Natural killer cell treated with Interleukin-12 subunit alpha and Interleukin-12 subunit beta and Interleukin-15 and Interleukin-18, amount 100 ng/mL, for 72 hours (primary cell): ENCODE results near the gene USP3. TPM values are rescaled to one million over a fixed set of nuclear protein-coding genes. Genes with fewer than 3 reads are reported as not detected.
"Not testable (repeated sequence)": the region's sequence is repeated elsewhere in the genome, so short reads cannot be mapped to it uniquely, and the experiment has no call there.

Experiments
- ATAC-seq, 2 donors: fragments of 150-1000 bp; cut with Tn5 transposase in 1 of 2; sonication (Bioruptor Pico), chemical (Tn5 transposase) in 1 of 2; 2 replicates each; pipeline ENCODE4 v1.10.0; 2021
- DNase-seq: peaks from one replicate; pipeline ENCODE4 v3.0.0; 2022; ENCODE audit warnings: low spot score
- H3K27ac Mint-ChIP-seq, 2 donors: 1 replicate in 1 of 2; 2 replicates in 1 of 2; pipeline ENCODE4 v1.8.0; 2022; ENCODE audit warnings: mixed read lengths in 2 of 2, mild to moderate bottlenecking in 1 of 2, moderate library complexity in 1 of 2
- H3K27me3 Mint-ChIP-seq, 2 donors: 1 replicate in 1 of 2; 2 replicates in 1 of 2; pipeline ENCODE4 v1.8.0; 2022; ENCODE audit warnings: mixed read lengths in 2 of 2
- H3K36me3 Mint-ChIP-seq: one replicate; pipeline ENCODE4 v1.8.0; 2022; ENCODE audit warnings: mixed read lengths
- H3K4me1 Mint-ChIP-seq, 2 donors: 1 replicate in 1 of 2; 2 replicates in 1 of 2; pipeline ENCODE4 v1.8.0; 2022; ENCODE audit warnings: low read depth in 2 of 2, mixed read lengths in 2 of 2, mild to moderate bottlenecking in 1 of 2
- H3K4me3 Mint-ChIP-seq: one replicate; pipeline ENCODE4 v1.8.0; 2022; ENCODE audit warnings: mixed read lengths
- H3K9me3 Mint-ChIP-seq: 2 replicates; pipeline ENCODE4 v1.8.0; 2022; ENCODE audit warnings: mixed read lengths
- total RNA-seq, 2 donors: library from RNA; stranded (reverse); gene quantifications; one replicate each; pipeline ENCODE4 v1.2.3, GENCODE V29; 2022

The USP3 gene
- total RNA-seq, 2 donors from 2014 or later, result 70.0 to 75.3 TPM

DNA sequence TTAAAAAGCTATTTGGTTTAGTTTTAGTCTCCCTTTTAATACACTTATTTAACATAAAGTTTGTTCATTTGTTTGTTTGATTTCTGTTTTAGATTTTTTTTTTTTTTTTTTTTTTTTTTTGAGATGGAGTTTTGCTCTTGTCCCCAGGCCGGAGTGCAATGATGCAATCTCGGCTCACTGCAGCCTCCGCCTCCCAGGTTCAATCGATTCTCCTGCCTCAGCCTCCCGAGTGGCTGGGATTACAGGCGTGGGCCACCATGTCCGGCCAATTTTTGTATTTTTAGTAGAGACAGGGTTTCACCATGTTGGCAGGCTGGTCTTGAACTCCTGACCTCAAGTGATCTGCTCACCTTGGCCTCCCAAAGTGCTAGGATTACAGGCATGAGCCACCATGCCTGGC lies 16.1 kb downstream of the USP3 start:
- not testable (repeated sequence) for ATAC-seq, H3K27me3 Mint-ChIP-seq, H3K4me3 Mint-ChIP-seq, H3K36me3 Mint-ChIP-seq, DNase-seq, H3K9me3 Mint-ChIP-seq
- H3K4me1 Mint-ChIP-seq, result peaks cover 70 to 86% of the 10 kb centered on the region in 2 donors
- H3K27ac Mint-ChIP-seq, result peak overlapping the region in 1 of 2 donors; percentile 18

DNA sequence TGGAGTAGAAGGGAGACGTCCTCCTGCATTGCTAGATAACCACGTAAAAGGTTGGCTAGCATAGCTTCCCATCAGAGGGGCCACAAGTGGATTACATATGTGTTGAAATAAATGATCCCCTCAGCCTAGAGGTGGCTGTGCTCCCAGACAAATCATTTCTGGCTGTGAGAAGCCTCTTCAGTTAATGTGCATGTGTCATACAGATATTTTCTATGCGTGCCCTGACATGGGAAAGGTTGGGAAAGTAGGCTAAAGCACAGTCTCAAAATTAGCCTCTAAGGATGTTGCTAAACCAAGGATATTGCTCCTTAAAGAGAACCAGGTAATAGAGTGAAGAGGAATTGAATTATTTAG lies 17.8 kb downstream of the USP3 start:
- no peaks in the 10 kb centered on the region for H3K9me3 Mint-ChIP-seq
- DNase-seq (no peak), ATAC-seq (no peak)
- H3K36me3 Mint-ChIP-seq, result no peaks in the 10 kb centered on the region
- peaks cover 65 to 86% of the 10 kb centered on the region in 2 donors for H3K4me1 Mint-ChIP-seq
- H3K27ac Mint-ChIP-seq, result no peak overlapping the region
- no peaks in the 10 kb centered on the region for H3K27me3 Mint-ChIP-seq
- no peak overlapping the region for H3K4me3 Mint-ChIP-seq

DNA sequence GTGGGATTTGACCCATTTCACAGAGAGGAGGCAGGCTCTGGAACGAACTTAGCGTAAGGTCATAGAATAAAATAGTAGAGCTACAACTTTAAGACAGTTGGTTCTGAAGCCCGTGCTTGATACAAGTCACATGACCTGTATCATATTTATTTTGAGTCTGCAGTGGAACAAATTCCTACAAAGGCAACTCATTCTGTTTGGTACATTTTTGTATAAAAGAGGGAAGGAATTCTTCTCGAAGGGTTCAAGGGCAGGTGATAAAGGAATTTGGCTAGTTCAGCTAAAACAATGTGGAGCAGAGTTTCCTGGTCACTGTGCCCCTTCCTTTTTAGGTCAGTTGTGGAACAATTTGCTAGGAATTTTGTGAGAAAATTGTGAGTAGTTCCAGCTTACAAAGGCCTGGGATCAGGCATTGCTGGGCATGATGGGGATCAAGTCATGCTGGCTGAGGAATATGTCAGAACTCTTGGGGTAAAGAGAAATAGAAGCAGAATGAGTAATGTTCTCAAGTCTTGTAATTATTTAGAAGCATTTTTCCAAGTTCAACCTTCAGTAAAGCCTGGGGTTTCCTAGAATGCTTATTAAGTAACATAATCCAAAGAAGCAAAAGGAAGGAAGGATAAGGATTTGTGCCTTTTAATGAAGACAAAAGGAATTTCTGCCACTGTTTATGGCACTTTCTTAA lies 19.1 kb downstream of the USP3 start:
- Mint-ChIP-seq H3K4me1 (peaks cover 68 to 88% of the 10 kb centered on the region in 2 donors), H3K27me3 (no peaks in the 10 kb centered on the region), H3K4me3 (no peak overlapping the region), H3K9me3 (no peaks in the 10 kb centered on the region), H3K36me3 (no peaks in the 10 kb centered on the region), H3K27ac (no peak overlapping the region)
- ATAC-seq (no peak), DNase-seq (no peak)

DNA sequence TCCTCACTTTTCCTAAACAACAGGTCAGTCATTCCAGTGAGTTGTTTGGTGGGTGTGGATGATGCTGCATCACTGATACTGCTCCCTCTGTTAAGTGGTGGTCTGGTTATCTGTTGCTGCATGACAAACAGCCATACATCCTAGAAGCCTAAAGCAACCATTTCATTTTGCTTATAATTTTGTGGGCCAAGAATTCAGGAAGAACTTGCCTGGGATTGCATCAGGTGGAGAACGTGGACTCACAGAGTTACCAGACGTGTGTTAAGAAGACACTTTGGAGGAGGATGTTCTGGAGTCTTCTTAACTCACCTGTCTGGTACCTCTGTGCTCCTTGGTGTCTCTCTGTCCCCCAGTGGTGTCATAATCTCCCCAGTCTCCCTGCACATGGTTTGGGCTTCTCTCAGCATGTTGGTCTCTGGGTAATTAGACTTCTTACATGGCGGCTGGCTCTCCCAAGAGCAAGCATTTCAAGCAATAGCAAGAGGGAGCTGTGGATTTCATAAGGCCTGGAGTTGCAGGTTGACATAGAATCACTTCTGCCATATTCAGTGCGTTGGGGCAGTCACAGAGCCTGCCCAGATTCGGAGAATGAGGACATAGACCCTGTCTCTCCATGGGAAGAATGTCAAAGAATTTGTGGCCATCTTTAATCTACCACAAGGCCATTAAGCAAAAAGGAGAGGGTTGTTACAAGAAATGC lies 20.1 kb downstream of the USP3 start:
- Mint-ChIP-seq H3K4me1 (peaks cover 70 to 88% of the 10 kb centered on the region in 2 donors), H3K4me3 (no peak overlapping the region), H3K27me3 (no peaks in the 10 kb centered on the region), H3K36me3 (no peaks in the 10 kb centered on the region), H3K9me3 (no peaks in the 10 kb centered on the region), H3K27ac (peak overlapping the region in 1 of 2 donors; percentile 55)
- no peak for ATAC-seq
- no peak for DNase-seq

- ATAC-seq (no peak), DNase-seq (no peak)
- Mint-ChIP-seq H3K27me3 (no peaks in the 10 kb centered on the region), H3K9me3 (no peaks in the 10 kb centered on the region), H3K27ac (no peak overlapping the region), H3K4me3 (no peak overlapping the region), H3K36me3 (no peaks in the 10 kb centered on the region), H3K4me1 (peaks cover 75 to 91% of the 10 kb centered on the region in 2 donors)
These were observed 22.0 kb downstream of the USP3 start for GRCh38 chr15:63526401-63526800.

GRCh38 chr15:63528138-63528659 lies 23.8 kb downstream of the USP3 start:
- Mint-ChIP-seq H3K9me3 (no peaks in the 10 kb centered on the region), H3K27me3 (no peaks in the 10 kb centered on the region), H3K27ac (peak overlapping the region; percentile 31 to 32), H3K4me1 (peaks cover 76 to 86% of the 10 kb centered on the region in 2 donors), H3K36me3 (no peaks in the 10 kb centered on the region), H3K4me3 (no peak overlapping the region)
- no peak for ATAC-seq
- DNase-seq, result no peak

- H3K27ac Mint-ChIP-seq, result peak overlapping the region; percentile 4 to 76
- H3K4me1 Mint-ChIP-seq, result peaks cover 59 to 71% of the 10 kb centered on the region in 2 donors
- H3K27me3 Mint-ChIP-seq, result no peaks in the 10 kb centered on the region
- H3K4me3 Mint-ChIP-seq, result no peak overlapping the region
- no peak for ATAC-seq
- no peak for DNase-seq
- no peaks in the 10 kb centered on the region for H3K9me3 Mint-ChIP-seq
- H3K36me3 Mint-ChIP-seq, result no peaks in the 10 kb centered on the region
These were observed 25.8 kb downstream of the USP3 start for GRCh38 chr15:63530235-63530634.

DNA sequence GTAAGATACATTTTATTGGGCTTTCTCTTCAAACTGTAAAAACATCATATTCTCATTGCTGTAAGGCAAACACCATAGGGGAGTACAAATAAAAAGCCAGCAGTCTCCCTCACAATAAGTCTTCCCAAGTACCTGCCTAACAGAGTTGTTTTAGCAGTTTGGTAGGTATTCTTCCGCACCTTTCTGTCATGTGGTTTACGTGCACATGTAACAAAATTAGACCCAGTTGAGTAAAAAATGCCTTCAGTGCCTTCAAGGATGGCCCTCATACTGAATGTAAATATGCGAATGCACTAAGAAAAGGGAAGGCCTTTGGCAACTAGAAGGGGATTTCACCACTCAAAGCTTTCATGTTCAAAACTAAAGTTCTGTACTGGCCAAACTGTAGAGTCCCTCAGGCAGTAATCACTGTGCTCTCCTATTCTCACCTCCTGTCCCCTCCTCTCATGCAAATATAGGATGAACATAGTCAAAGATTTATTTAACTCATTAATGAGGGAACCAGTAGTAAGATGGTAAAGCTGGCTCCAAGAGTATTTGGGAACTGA lies 26.4 kb downstream of the USP3 start:
- Mint-ChIP-seq H3K4me3 (no peak overlapping the region), H3K27ac (peak overlapping the region; percentile 4 to 76), H3K4me1 (peaks cover 62 to 73% of the 10 kb centered on the region in 2 donors), H3K27me3 (no peaks in the 10 kb centered on the region), H3K9me3 (no peaks in the 10 kb centered on the region), H3K36me3 (no peaks in the 10 kb centered on the region)
- DNase-seq (no peak), ATAC-seq (no peak)

DNA sequence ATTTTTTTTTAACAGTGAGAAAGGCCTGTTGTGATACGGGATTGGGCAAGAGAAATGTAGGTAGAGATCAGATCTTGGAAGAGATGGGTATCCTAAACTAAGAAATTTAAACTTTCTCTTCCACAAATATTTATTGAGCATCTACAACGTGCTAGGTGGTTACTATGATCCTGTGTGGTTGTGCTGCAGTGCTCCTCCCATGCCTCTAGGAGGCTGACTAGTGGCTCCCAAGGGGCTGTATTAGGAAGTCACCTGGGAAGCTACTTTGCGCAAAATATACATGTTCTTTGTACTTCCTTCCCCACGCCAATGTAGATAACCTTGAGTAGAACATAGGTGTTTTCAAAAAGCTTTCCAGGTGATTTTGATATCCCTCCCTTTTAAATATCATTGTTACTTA lies 27.2 kb downstream of the USP3 start:
- ATAC-seq, result no peak
- H3K27ac Mint-ChIP-seq, result peak overlapping the region in 1 of 2 donors; percentile 76
- DNase-seq, result no peak
- H3K27me3 Mint-ChIP-seq, result no peaks in the 10 kb centered on the region
- H3K4me1 Mint-ChIP-seq, result peaks cover 61 to 71% of the 10 kb centered on the region in 2 donors
- H3K4me3 Mint-ChIP-seq, result no peak overlapping the region
- H3K9me3 Mint-ChIP-seq, result no peaks in the 10 kb centered on the region
- H3K36me3 Mint-ChIP-seq, result no peaks in the 10 kb centered on the region

DNA sequence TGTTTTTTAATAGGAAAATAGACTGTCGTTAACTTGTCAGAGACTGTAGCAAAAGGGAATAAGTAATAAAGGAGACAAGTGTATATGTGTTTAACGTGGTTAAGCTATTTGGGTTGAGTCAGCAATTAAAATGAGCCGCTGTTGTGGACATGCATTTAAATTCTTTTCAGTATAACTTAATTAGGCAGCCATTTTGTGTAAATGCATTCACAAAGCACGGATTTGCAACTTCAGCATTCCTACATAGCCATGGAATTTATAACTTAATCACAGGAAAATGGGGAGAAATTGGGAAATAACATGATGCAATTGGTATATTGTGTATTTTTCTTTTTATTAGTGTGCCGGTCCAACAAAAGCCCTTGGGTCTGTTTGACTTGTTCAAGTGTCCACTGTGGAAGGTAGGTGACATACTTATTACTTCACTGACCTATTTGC lies 27.9 kb downstream of the USP3 start:
- no peak overlapping the region for H3K27ac Mint-ChIP-seq
- H3K27me3 Mint-ChIP-seq, result no peaks in the 10 kb centered on the region
- H3K4me3 Mint-ChIP-seq, result no peak overlapping the region
- ATAC-seq (no peak), DNase-seq (no peak)
- H3K9me3 Mint-ChIP-seq, result no peaks in the 10 kb centered on the region
- peaks cover 58 to 64% of the 10 kb centered on the region in 2 donors for H3K4me1 Mint-ChIP-seq
- no peaks in the 10 kb centered on the region for H3K36me3 Mint-ChIP-seq

GRCh38 chr15:63534888-63535287 lies 30.5 kb downstream of the USP3 start:
- H3K4me1 Mint-ChIP-seq, result peaks cover 38 to 40% of the 10 kb centered on the region in 2 donors
- DNase-seq, ATAC-seq, H3K27ac Mint-ChIP-seq, H3K36me3 Mint-ChIP-seq, H3K9me3 Mint-ChIP-seq, H3K4me3 Mint-ChIP-seq, H3K27me3 Mint-ChIP-seq: not testable (repeated sequence)

DNA sequence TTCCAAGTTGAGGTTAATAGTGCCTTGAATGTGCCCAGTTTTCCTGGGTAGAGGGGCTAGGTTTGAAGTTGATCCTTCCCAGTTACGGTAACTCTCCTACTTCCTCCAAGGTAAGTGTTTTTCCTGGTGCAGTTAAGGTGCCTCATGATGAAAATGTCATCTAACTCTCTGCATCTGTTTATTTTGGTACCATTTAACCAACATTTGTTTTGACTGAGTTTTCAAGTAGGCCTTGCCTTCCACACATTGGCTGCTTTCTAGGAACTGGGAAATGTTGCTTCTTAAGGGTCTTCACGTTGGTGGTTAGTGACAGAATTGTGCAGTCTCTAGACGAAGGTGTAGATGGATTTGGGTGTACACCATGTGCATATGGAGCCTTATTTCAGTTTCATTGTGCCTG lies 31.3 kb downstream of the USP3 start:
- H3K27me3 Mint-ChIP-seq, result no peaks in the 10 kb centered on the region
- DNase-seq (no peak), ATAC-seq (no peak)
- peaks cover 35 to 42% of the 10 kb centered on the region in 2 donors for H3K4me1 Mint-ChIP-seq
- H3K27ac Mint-ChIP-seq, result no peak overlapping the region
- H3K9me3 Mint-ChIP-seq, result no peaks in the 10 kb centered on the region
- H3K36me3 Mint-ChIP-seq, result peaks cover 5% of the 10 kb centered on the region
- H3K4me3 Mint-ChIP-seq, result no peak overlapping the region

- Mint-ChIP-seq H3K4me1 (peaks cover 27 to 32% of the 10 kb centered on the region in 2 donors), H3K36me3 (peaks cover 5% of the 10 kb centered on the region), H3K27me3 (no peaks in the 10 kb centered on the region), H3K27ac (no peak overlapping the region), H3K9me3 (no peaks in the 10 kb centered on the region), H3K4me3 (no peak overlapping the region)
- ATAC-seq (no peak), DNase-seq (no peak)
These were observed 34.5 kb downstream of the USP3 start for GRCh38 chr15:63538876-63539275.

DNA sequence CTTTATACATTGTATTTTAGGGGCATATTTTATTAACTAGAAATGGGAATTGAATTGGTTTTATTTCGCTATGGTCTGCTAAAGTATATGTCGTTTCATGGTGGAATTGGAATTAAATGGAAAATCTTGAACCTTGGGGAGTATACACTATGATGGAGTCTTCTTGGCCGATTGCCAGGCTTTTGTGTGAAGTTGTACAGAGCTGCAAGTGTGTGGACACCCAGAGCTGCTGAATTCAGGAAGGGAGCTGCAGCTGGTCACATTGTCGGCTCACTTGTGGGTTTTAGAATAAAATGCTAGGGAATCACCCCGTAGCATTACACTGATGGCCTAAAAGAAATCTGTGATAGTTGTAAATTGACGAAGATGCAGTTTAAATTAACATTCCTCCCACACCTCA lies 35.1 kb downstream of the USP3 start:
- H3K27me3 Mint-ChIP-seq, result no peaks in the 10 kb centered on the region
- H3K4me3 Mint-ChIP-seq, result no peak overlapping the region
- peaks cover 32 to 37% of the 10 kb centered on the region in 2 donors for H3K4me1 Mint-ChIP-seq
- no peak for DNase-seq
- H3K9me3 Mint-ChIP-seq, result no peaks in the 10 kb centered on the region
- no peak for ATAC-seq
- H3K27ac Mint-ChIP-seq, result no peak overlapping the region
- peaks cover 5% of the 10 kb centered on the region for H3K36me3 Mint-ChIP-seq
